H1 (cell line): ENCODE data around the gene MYOZ2. TPM values are rescaled to one million over a fixed set of nuclear protein-coding genes. Genes with fewer than 3 reads are reported as not detected.

Experiments
- MAFK ChIP-seq: IDR thresholded peaks from 2 replicates; pipeline ENCODE4 v1.6.1; 2012; ENCODE audit warnings: low read depth, mild to moderate bottlenecking, improper control_type of control experiment, low read length
- polyA plus RNA-seq, 7 experiments: library from polyadenylated mRNA; depleted of rRNA in 3 of 7; stranded (reverse) in 5 of 7; unstranded in 2 of 7; fragments of >200 nt in 5 of 7; fragments of 200-250 nt in 2 of 7; gene quantifications; 1 replicate in 5 of 7; 2 replicates in 1 of 7; 4 replicates in 1 of 7; pipeline versions ENCODE4 v1.2.1 to v1.2.3, GENCODE V29; 2011 to 2013; ENCODE audit warnings: missing spikeins in 2 of 7, mixed read lengths in 2 of 7
- total RNA-seq: library from RNA; stranded (reverse); fragmentation: NEBNext Ultra II Directional; extraction: Animal tissue kit (Norgen Biotek cat#: 25700); gene quantifications from 2 replicates; pipeline ENCODE4 v1.2.1, GENCODE V29; 2021

The MYOZ2 gene
- total and polyA plus RNA-seq, 2 of the 8 experiments (the other 6 are each of a cell fraction or from before 2014, with no cell fraction given), result not detected

DNA sequence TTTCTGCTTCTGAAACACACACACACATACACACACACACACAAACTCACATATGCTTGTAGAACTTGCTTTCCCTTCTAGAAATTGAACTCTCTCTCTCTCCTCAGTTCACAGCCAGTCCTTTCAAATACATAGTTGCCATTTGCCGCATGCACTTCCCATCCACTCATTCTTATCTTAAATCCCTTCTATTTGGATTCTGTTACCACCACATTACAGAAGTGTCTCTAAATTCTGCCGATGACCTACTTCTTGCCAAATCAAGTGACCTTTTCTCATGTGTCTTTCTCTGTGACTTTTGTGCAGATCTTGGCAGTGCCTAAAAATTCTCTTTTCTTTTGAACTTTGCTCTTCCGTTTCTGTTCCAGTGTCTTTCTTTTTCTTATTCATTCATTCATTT, 7.5 kb upstream of the MYOZ2 start (continued):
- no peak for TF ChIP-seq MAFK
